ENCODE measurements around the gene TTL. TPM values are rescaled to one million over a fixed set of nuclear protein-coding genes. Genes with fewer than 3 reads are reported as not detected.

The TTL gene
- total RNA-seq, 6 experiments from 2014 or later: 48.4 to 65.1 (median 55.1) TPM

DNA sequence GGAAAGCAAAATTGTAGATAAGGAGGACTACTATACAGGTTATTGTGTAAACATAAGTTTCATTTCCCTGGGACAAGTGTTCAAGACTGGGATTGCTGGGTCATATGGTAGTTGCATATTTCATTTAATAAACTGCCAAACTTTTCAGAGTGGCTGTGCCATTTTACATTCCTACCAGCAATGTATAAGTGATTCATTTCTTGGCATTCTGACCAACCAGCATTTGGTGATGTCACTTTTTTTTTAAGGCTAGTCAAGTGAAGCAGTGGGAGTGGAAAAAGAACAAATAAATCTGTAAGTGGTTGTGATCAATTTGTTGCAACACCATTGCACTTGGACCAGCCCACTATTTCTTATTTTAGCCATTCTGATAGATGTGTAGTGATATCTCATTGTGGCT lies 97.3 kb downstream of the TTL start:
- Mint-ChIP-seq H3K9me3 (no peaks in the 10 kb centered on the region), H3K36me3 (ENCODE audit: low read depth) (peaks cover 11% of the 10 kb centered on the region), H3K4me3 (no peak overlapping the region), H3K27me3 (ENCODE audit: insufficient read depth) (peaks cover 2% of the 10 kb centered on the region), H3K27ac (peak overlapping the region; percentile 36), H3K4me1 (ENCODE audit: low read depth) (peaks cover 52% of the 10 kb centered on the region)
- TF ChIP-seq, protein P1, sequence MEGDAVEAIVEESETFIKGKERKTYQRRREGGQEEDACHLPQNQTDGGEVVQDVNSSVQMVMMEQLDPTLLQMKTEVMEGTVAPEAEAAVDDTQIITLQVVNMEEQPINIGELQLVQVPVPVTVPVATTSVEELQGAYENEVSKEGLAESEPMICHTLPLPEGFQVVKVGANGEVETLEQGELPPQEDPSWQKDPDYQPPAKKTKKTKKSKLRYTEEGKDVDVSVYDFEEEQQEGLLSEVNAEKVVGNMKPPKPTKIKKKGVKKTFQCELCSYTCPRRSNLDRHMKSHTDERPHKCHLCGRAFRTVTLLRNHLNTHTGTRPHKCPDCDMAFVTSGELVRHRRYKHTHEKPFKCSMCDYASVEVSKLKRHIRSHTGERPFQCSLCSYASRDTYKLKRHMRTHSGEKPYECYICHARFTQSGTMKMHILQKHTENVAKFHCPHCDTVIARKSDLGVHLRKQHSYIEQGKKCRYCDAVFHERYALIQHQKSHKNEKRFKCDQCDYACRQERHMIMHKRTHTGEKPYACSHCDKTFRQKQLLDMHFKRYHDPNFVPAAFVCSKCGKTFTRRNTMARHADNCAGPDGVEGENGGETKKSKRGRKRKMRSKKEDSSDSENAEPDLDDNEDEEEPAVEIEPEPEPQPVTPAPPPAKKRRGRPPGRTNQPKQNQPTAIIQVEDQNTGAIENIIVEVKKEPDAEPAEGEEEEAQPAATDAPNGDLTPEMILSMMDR (IDR thresholded peaks at IDR 0.05): peak; percentile 27
- peak; percentile 90 for DNase-seq

DNA sequence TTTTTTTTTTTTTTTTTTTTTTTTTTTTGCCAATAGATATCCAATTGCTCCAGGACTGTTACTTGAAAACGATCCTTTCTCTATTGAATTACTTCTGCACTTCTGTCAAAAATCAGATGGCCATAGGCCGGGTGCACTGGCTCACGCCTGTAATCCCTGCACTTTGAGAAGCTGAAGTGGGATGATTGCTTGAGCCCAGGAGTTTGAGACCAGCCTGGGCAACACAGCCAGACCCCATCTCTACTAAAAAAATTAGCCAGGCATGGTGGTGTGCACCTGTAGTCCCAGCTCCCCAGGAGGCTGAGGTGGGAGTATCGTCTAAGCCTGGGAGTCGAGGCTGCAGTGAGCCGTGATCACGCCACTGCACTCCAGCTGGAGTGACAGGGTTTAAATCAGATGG lies 98.1 kb downstream of the TTL start:
- Mint-ChIP-seq H3K9me3 (no peaks in the 10 kb centered on the region), H3K36me3 (ENCODE audit: low read depth) (peaks cover 11% of the 10 kb centered on the region), H3K4me1 (ENCODE audit: low read depth) (peaks cover 57% of the 10 kb centered on the region), H3K27me3 (ENCODE audit: insufficient read depth) (peaks cover 2% of the 10 kb centered on the region), H3K4me3 (no peak overlapping the region), H3K27ac (no peak overlapping the region)
- no peak for DNase-seq
- TF ChIP-seq, protein P1 (IDR thresholded peaks at IDR 0.05): no peak

DNA sequence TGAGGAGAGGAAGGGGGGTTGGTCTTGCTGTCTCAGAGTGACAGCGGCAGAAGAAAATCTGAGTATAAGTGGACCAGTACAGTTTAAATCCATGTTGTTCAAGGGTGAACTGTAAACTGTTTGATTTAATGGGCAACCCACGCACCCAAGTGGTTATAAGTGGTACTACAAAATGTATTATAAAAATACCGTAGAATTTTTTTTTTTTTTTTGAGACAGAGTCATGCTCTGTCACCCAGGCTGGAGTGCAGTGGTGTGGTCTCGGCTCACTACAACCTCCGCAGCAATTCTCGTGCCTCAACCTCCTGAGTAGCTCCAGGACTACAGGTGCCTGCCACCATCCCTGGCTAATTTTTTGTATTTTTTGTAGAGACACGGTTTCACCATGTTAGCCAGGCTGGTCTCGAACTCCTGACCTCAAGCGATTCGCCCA lies 100.4 kb downstream of the TTL start:
- peak overlapping the region; percentile 100 for H3K27ac Mint-ChIP-seq

DNA sequence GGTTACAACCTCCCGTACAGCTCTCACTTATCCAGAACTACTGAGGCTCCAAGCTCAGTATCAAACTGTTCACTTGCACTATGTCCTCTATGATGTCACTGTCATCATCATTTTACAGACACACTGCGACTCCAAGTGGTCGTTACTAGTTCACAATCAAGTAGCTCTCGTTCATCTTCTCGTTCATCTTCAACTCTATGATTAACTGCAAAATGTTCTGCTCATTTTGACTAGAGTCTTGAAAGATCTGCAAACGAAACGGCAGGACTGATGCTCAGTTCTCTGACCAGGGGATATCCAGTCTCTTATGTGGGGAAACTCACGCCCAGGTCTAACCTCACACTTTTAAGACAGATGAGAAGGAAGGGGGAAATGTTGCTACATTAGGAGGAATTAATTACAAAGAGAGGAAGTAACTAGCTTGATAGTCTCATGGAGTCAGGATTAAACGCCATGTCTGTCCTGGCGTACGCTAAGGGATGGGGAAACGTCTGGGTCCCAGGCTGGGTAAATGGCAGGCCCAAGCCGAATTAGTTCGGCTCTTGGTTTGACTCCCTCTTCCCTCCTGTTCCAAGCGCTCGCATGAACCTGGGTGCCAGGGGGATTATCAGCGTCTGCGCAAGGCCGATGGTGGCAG lies 101.7 kb downstream of the TTL start:
- Mint-ChIP-seq H3K27me3 (ENCODE audit: insufficient read depth) (peaks cover 2% of the 10 kb centered on the region), H3K9me3 (no peaks in the 10 kb centered on the region), H3K4me1 (ENCODE audit: low read depth) (peaks cover 59% of the 10 kb centered on the region), H3K27ac (peak overlapping the region; percentile 100), H3K4me3 (peak overlapping the region; percentile 96), H3K36me3 (ENCODE audit: low read depth) (peaks cover 16% of the 10 kb centered on the region)
- TF ChIP-seq, protein P1 (IDR thresholded peaks at IDR 0.05): no peak
- DNase-seq: no peak

More for the DNA sequence above, 100.4 kb downstream of the TTL start:
- DNase-seq: peak; percentile 64
- Mint-ChIP-seq H3K36me3 (ENCODE audit: low read depth) (peaks cover 12% of the 10 kb centered on the region), H3K4me3 (peak overlapping the region; percentile 24), H3K4me1 (ENCODE audit: low read depth) (peaks cover 70% of the 10 kb centered on the region), H3K27me3 (ENCODE audit: insufficient read depth) (peaks cover 2% of the 10 kb centered on the region), H3K9me3 (no peaks in the 10 kb centered on the region)
- TF ChIP-seq, protein P1 (IDR thresholded peaks at IDR 0.05): peak; percentile 84

DNA sequence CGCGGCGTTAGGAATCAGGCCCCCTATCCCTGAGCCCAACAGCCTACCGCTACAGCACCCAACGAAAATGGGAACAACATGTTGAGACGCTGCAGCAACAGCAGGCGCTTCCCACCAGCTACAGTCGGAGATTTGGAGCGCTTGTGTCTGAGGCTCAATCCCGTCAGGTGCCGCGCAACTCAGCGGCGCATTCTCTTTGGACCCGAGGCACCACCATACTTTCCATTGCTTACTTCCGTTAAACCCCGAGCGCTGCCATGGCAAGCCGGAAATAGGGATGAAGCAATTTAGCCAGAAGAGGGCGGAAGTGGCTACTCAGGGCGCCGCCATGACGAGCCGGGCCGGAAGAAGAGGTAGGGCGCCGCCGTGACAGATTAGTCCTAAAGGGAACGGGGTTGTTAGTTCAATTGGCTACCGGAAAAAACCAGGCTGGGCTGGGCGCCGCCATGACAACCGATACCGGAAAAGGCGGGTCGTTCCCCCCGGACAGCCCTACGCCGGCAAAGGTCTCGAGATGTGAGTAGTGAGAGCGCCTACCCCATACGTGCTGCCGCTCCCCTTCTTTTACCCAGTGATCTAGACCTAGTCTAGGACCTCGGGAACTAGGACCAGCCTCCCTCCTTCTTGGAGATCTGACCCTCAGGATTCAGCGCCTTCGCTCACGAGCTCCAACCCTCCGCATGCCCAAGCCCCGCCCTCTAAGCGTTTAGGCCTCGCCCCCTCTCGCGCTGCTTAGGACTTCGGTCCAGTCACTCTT lies 102.4 kb downstream of the TTL start, which contains the start of gene CHCHD5:
Gene CHCHD5 (plus strand): TSS at position 476 of the 757 bp plus-strand sequence. CDS start 39 bp downstream, at position 515.
- Mint-ChIP-seq H3K9me3 (no peaks in the 10 kb centered on the region), H3K36me3 (ENCODE audit: low read depth) (peaks cover 17% of the 10 kb centered on the region), H3K27ac (peak within 1 kb of the TSS; percentile 100), H3K4me1 (ENCODE audit: low read depth) (peaks cover 52% of the 10 kb centered on the region), H3K27me3 (ENCODE audit: insufficient read depth) (peaks cover 2% of the 10 kb centered on the region), H3K4me3 (peak within 1 kb of the TSS; percentile 96)
- DNase-seq: peak; percentile 97
- TF ChIP-seq, protein P1 (IDR thresholded peaks at IDR 0.05): peak; percentile 68

Data from HFFc6 (cell line).